A549 (cell line): ENCODE results near the gene URI1. TPM values are rescaled to one million over a fixed set of nuclear protein-coding genes. Genes with fewer than 3 reads are reported as not detected.
A peak's percentile ranks its signal among the peaks of the same experiment; 100 is the strongest.

Experiments used
- ATAC-seq, 2 experiments: fragments of 200-7000 bp in 1 of 2; fragments of >200 bp in 1 of 2; cut with Nextera tagmentation in 1 of 2; cut with Tn5 transposase in 1 of 2; 3 replicates each; pipeline versions ENCODE4 v1.8.0 to v1.9.1; 2018 to 2020; ENCODE audit warnings: mild to moderate bottlenecking in 1 of 2, moderate library complexity in 1 of 2
- CTCF ChIA-PET: fragments of 300-600 bp; sonication (Branson Sonifier 250); formaldehyde crosslinking; extraction: SDS; loops from one replicate; lab custom pipeline; 2021; ENCODE audit warnings: antibody characterized with exemption, inconsistent platforms; lab: Yijun Ruan, JAX
- POLR2A ChIA-PET: fragments of 350-600 bp; formaldehyde crosslinking; extraction: SDS; loops from one replicate; lab custom pipeline; 2021; ENCODE audit warnings: antibody characterized with exemption, inconsistent platforms; lab: Yijun Ruan, JAX
- DNase-seq, 2 experiments: peaks; one replicate each; pipeline versions ENCODE4 v3.0.0 to v3.0.0-alpha.2; 2011 to 2016; ENCODE audit warnings: low read depth in 1 of 2, low spot score in 1 of 2
- FAIRE-seq: peaks from 2 replicates; lab custom pipeline; 2011; peaks lifted over from hg19 to GRCh38; lab: Jason Lieb, UNC
- H3K27ac ChIP-seq, 2 experiments: fragments of >200 bp; sonication (Bioruptor Twin); formaldehyde crosslinking; 3 replicates each; pipeline ENCODE4 v1.5.1; 2016 to 2017
- H3K4me1 ChIP-seq: fragments of >200 bp; sonication (Bioruptor Twin); formaldehyde crosslinking; 3 replicates; pipeline ENCODE4 v1.6.1; 2016
- H3K4me2 ChIP-seq: fragments of >200 bp; sonication (Bioruptor Twin); formaldehyde crosslinking; 3 replicates; pipeline ENCODE4 v1.6.1; 2016
- H3K4me3 ChIP-seq: fragments of >200 bp; sonication (Bioruptor Twin); formaldehyde crosslinking; 3 replicates; pipeline ENCODE4 v1.5.1; 2016
- H3K9me3 ChIP-seq: fragments of >200 bp; sonication (Bioruptor Twin); formaldehyde crosslinking; 3 replicates; pipeline ENCODE4 v1.6.1; 2016
- ATOH8 ChIP-seq: fragments of 250-450 bp; sonication (Bioruptor Pico); IDR thresholded peaks from 2 replicates; pipeline ENCODE4 v1.5.0; 2020; ENCODE audit warnings: low read depth, mild to moderate bottlenecking, moderate library complexity
- CBX2 ChIP-seq: fragments of 200-600 bp; sonication (generic); IDR thresholded peaks from 2 replicates; pipeline ENCODE4 v1.6.1; 2016; ENCODE audit warnings: low read depth, mild to moderate bottlenecking, borderline replicate concordance
- CBX8 ChIP-seq: fragments of 200-600 bp; sonication (generic); IDR thresholded peaks from 2 replicates; pipeline ENCODE4 v1.6.1; 2016
- CHD2 ChIP-seq: fragments of 150-350 bp; IDR thresholded peaks from 2 replicates; pipeline ENCODE4 v1.6.1; 2014; ENCODE audit warnings: low read length; ENCODE audit not compliant: partially characterized antibody
- EHMT2 ChIP-seq: fragments of 200-600 bp; sonication (generic); IDR thresholded peaks from 2 replicates; pipeline ENCODE4 v1.6.1; 2016; ENCODE audit warnings: antibody characterized with exemption, low read depth, mild to moderate bottlenecking, moderate library complexity
- JUN ChIP-seq, 2 experiments: fragments of >200 bp; sonication (Bioruptor Twin); formaldehyde crosslinking; IDR thresholded peaks; 2 replicates in 1 of 2; 3 replicates in 1 of 2; pipeline ENCODE4 v1.6.1; 2016 to 2017
- KDM1A ChIP-seq: fragments of 200-600 bp; sonication (generic); IDR thresholded peaks from 2 replicates; pipeline ENCODE4 v1.6.1; 2016; ENCODE audit warnings: low read depth, mild to moderate bottlenecking
- KDM5A ChIP-seq: fragments of 200-600 bp; sonication (generic); IDR thresholded peaks from 2 replicates; pipeline ENCODE4 v1.6.1; 2016; ENCODE audit warnings: antibody characterized with exemption, mild to moderate bottlenecking
- MAFK ChIP-seq: fragments of 450-650 bp; IDR thresholded peaks from 2 replicates; pipeline ENCODE4 v1.6.1; 2014; ENCODE audit not compliant: partially characterized antibody
- MAZ ChIP-seq: fragments of 150-350 bp; IDR thresholded peaks from 2 replicates; pipeline ENCODE4 v1.6.1; 2014; ENCODE audit warnings: antibody characterized with exemption, low read depth, low read length, borderline replicate concordance
- MYC ChIP-seq: IDR thresholded peaks from 2 replicates; pipeline ENCODE4 v1.6.1; 2012; ENCODE audit warnings: mild to moderate bottlenecking, inconsistent platforms, low read length, improper control_type of control experiment, borderline replicate concordance
- NFE2L2 ChIP-seq: fragments of 150-350 bp; conservative IDR thresholded peaks from 2 replicates; pipeline ENCODE4 v1.6.1; 2014; ENCODE audit warnings: low read length
- NPAS2 ChIP-seq: fragments of 250-450 bp; sonication (Bioruptor Pico); IDR thresholded peaks from 2 replicates; pipeline ENCODE4 v1.8.0; 2022; ENCODE audit warnings: mild to moderate bottlenecking, moderate library complexity, borderline replicate concordance
- PHF8 ChIP-seq: fragments of 200-600 bp; sonication (generic); IDR thresholded peaks from 2 replicates; pipeline ENCODE4 v1.6.1; 2016; ENCODE audit warnings: low read depth, mild to moderate bottlenecking, antibody characterized with exemption, moderate library complexity, borderline replicate concordance
- POLR2AphosphoS2 ChIP-seq: conservative IDR thresholded peaks from 2 replicates; pipeline ENCODE4 v1.6.1; 2012; ENCODE audit warnings: low read length, improper control_type of control experiment, inconsistent platforms
- RAD21 ChIP-seq, 2 experiments: fragments of >200 bp in 1 of 2; sonication (Bioruptor Twin) in 1 of 2; formaldehyde crosslinking in 1 of 2; IDR thresholded peaks in 1 of 2; conservative IDR thresholded peaks in 1 of 2; 2 replicates in 1 of 2; 3 replicates in 1 of 2; pipeline ENCODE4 v1.6.1; 2012 to 2018; ENCODE audit warnings: inconsistent platforms in 1 of 2
- RARB ChIP-seq: fragments of 250-450 bp; sonication (Bioruptor Pico); IDR thresholded peaks from 2 replicates; pipeline ENCODE4 v1.8.0; 2021; ENCODE audit warnings: mild to moderate bottlenecking, moderate library complexity
- RCOR1 ChIP-seq: fragments of 150-350 bp; IDR thresholded peaks from 2 replicates; pipeline ENCODE4 v1.6.1; 2014; ENCODE audit warnings: antibody characterized with exemption, low read length, low read depth
- RFX5 ChIP-seq: fragments of 450-650 bp; IDR thresholded peaks from 2 replicates; pipeline ENCODE4 v1.7.1; 2014; ENCODE audit warnings: antibody characterized with exemption, mild to moderate bottlenecking, moderate library complexity
- SMC3 ChIP-seq: fragments of >200 bp; sonication (Bioruptor Twin); formaldehyde crosslinking; IDR thresholded peaks from 3 replicates; pipeline ENCODE4 v1.6.1; 2018; ENCODE audit warnings: inconsistent platforms
- WGBS: methylation state at CpG from one replicate; pipeline ENCODE4 v1.1.6; 2017; ENCODE audit errors: missing lambda C conversion rate; 5-methylcytosine and 5-hydroxymethylcytosine counted together
- polyA plus RNA-seq, 4 experiments: library from polyadenylated mRNA; depleted of rRNA in 3 of 4; stranded (reverse); fragments of >200 nt; fragmentation: RNase III in 1 of 4; extraction: RNeasy Plus Mini Kit Qiagen cat#74134 plus additional on column Dnase treatment in 1 of 4; gene quantifications; 2 replicates in 3 of 4; 3 replicates in 1 of 4; pipeline ENCODE4 v1.2.3, GENCODE V29; 2011 to 2017
- TF ChIP-seq, protein P1 (sequence below): IDR thresholded peaks from 2 replicates; pipeline ENCODE4 v1.6.1; 2012
- TF ChIP-seq, protein P2 (sequence below): fragments of >200 bp; sonication (Bioruptor Twin); formaldehyde crosslinking; IDR thresholded peaks from 3 replicates; pipeline ENCODE4 v1.5.1; 2016
- TF ChIP-seq, protein P3 (sequence below): fragments of 150-350 bp; IDR thresholded peaks from 2 replicates; pipeline ENCODE4 v1.6.1; 2014; ENCODE audit warnings: low read depth, mild to moderate bottlenecking, low read length

The URI1 gene
- polyA plus RNA-seq, 2 of the 4 experiments (the other 2 are of a cell fraction) = 116 to 228 TPM

GRCh38 chr19:29918891-29919290 is 23.1 kb upstream of the URI1 start:
- H3K9me3 ChIP-seq = no peaks in the 10 kb centered on the region
- ChIA-PET CTCF (interaction anchor here (1.1 kb wide), 1 partner anchor 731 kb away, joined by 4 read pairs; no protein-coding TSS in a partner anchor), POLR2A (no interaction called here)
- WGBS = 76% methylated on average over 6 of the region's 6 CpGs
- FAIRE-seq (peak; percentile 86), DNase-seq (no peak), ATAC-seq (peak in 1 of 2 experiments; percentile 17; a peak in 2 of 6 replicates)
- H3K4me2 ChIP-seq = no peak overlapping the region
- no peak overlapping the region for H3K27ac ChIP-seq
- no peak for TF ChIP-seq MAZ
- no peak for TF ChIP-seq MAFK
- TF ChIP-seq CBX8 = no peak
- no peak for TF ChIP-seq RARB
- TF ChIP-seq RFX5 = no peak
- TF ChIP-seq, protein P1, sequence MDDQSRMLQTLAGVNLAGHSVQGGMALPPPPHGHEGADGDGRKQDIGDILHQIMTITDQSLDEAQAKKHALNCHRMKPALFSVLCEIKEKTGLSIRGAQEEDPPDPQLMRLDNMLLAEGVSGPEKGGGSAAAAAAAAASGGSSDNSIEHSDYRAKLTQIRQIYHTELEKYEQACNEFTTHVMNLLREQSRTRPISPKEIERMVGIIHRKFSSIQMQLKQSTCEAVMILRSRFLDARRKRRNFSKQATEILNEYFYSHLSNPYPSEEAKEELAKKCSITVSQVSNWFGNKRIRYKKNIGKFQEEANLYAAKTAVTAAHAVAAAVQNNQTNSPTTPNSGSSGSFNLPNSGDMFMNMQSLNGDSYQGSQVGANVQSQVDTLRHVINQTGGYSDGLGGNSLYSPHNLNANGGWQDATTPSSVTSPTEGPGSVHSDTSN = no peak
- TF ChIP-seq KDM5A = no peak
- TF ChIP-seq, protein P2, sequence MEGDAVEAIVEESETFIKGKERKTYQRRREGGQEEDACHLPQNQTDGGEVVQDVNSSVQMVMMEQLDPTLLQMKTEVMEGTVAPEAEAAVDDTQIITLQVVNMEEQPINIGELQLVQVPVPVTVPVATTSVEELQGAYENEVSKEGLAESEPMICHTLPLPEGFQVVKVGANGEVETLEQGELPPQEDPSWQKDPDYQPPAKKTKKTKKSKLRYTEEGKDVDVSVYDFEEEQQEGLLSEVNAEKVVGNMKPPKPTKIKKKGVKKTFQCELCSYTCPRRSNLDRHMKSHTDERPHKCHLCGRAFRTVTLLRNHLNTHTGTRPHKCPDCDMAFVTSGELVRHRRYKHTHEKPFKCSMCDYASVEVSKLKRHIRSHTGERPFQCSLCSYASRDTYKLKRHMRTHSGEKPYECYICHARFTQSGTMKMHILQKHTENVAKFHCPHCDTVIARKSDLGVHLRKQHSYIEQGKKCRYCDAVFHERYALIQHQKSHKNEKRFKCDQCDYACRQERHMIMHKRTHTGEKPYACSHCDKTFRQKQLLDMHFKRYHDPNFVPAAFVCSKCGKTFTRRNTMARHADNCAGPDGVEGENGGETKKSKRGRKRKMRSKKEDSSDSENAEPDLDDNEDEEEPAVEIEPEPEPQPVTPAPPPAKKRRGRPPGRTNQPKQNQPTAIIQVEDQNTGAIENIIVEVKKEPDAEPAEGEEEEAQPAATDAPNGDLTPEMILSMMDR = no peak
- TF ChIP-seq PHF8 = no peak
- TF ChIP-seq KDM1A = no peak
- no peak for TF ChIP-seq SMC3
- TF ChIP-seq RCOR1 = no peak
- TF ChIP-seq POLR2AphosphoS2 = no peak
- TF ChIP-seq EHMT2 = no peak
- no peak overlapping the region for H3K4me3 ChIP-seq
- no peaks in the 10 kb centered on the region for H3K4me1 ChIP-seq

DNA sequence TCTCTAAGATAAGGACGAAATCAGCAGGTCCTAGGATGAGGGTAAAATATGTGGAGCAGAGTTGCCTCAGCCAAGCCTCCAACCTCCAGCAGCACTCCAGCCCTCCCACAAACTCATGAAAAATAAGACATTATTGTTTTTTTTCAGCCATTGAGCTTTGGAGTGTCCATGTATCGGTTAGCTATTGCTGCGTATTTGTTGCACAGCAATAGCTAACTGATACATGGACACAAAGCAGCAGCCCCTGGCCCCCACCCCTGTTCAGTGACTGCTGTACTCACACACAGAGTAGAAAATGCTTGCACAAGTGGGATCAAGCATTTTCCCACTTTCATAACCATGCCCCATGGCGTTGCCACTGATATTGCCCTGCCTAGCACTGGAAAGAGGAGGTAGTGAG is 19.1 kb upstream of the URI1 start:
- no peaks in the 10 kb centered on the region for H3K4me1 ChIP-seq
- no peaks in the 10 kb centered on the region for H3K9me3 ChIP-seq
- TF ChIP-seq NFE2L2 (no peak), JUN (IDR thresholded peaks at IDR 0.05) (no peak), CBX2 (no peak), SMC3 (no peak), CHD2 (no peak), MYC (no peak), RAD21 (conservative IDR thresholded peaks at IDR 0.05 in 1 of 2, IDR thresholded peaks at IDR 0.05 in 1 of 2) (no peak), ATOH8 (CRISPR knock-in tag) (no peak), NPAS2 (no peak)
- TF ChIP-seq, protein P3, sequence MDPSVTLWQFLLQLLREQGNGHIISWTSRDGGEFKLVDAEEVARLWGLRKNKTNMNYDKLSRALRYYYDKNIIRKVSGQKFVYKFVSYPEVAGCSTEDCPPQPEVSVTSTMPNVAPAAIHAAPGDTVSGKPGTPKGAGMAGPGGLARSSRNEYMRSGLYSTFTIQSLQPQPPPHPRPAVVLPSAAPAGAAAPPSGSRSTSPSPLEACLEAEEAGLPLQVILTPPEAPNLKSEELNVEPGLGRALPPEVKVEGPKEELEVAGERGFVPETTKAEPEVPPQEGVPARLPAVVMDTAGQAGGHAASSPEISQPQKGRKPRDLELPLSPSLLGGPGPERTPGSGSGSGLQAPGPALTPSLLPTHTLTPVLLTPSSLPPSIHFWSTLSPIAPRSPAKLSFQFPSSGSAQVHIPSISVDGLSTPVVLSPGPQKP = no peak
- ChIA-PET CTCF (interaction anchor here (0.6 to 1.4 kb wide), 4 partner anchors 9 to 72 kb away, joined by 3 to 9 read pairs (median 5); no protein-coding TSS in a partner anchor), POLR2A (interaction anchor here (0.5 kb wide), 1 partner anchor 19 kb away, joined by 3 read pairs; no protein-coding TSS in a partner anchor)
- H3K4me2 ChIP-seq = no peak overlapping the region
- WGBS = 69% methylated on average over 4 of the region's 4 CpGs
- ATAC-seq (no peak), FAIRE-seq (no peak), DNase-seq (no peak)
- no peak overlapping the region for H3K4me3 ChIP-seq
- no peak overlapping the region for H3K27ac ChIP-seq
